GM12874 (cell line): ENCODE data around the gene GPR137B.

Experiments used
- CTCF ChIP-seq: IDR thresholded peaks from 2 replicates; pipeline ENCODE4 v1.5.1; 2011; ENCODE audit warnings: low read depth, mild to moderate bottlenecking, control low read depth, low read length, moderate library complexity; ENCODE audit not compliant: insufficient read depth

Gene GPR137B

GRCh38 chr1:236213534-236213933 lies 71.2 kb downstream of the GPR137B start:
- TF ChIP-seq CTCF = no peak

- TF ChIP-seq CTCF = no peak
These were observed 72.4 kb downstream of the GPR137B start for GRCh38 chr1:236214761-236215160.

DNA sequence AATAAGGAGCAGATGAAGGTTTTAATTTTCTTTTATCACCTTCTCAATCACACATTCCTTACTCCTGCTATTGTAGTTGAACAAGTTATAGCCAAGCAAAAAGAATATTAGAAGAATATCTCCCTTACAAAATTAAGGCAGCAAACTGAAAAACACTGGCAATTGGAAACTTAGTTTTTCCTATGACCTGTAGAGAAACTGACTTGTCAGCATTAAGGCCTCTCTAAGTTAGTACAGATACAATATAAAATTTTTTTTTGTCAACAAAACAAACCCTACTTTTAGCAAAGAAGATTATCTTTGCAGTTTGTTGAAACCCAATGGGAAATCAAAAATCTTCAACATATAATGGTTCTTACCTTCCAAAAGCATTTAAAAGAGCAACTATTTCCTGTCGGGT lies 78.1 kb downstream of the GPR137B start:
- TF ChIP-seq CTCF = no peak

- TF ChIP-seq CTCF = no peak
These were observed 80.3 kb downstream of the GPR137B start for GRCh38 chr1:236222632-236223031.

DNA sequence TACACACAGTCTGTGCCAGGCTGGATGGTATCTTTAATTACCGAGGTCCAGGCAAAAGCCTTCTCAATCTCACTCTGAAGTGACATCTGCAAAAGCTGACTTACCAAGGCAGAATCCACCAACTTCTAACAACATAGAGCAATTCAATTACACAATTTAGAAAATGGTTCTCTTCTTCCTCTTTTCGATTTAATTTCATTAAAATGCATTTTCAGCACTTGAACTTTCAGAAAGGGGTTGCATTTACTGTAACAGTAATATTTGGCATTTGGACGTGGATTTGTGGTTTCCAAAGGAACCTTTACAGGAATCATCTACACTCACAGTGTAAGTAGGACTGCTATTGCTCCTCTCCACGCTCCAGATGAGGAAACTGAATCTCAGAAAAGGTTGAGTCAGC lies 86.1 kb downstream of the GPR137B start:
- no peak for TF ChIP-seq CTCF

GRCh38 chr1:236235116-236235515 lies 92.8 kb downstream of the GPR137B start:
- TF ChIP-seq CTCF = no peak

GRCh38 chr1:236239092-236239585 lies 96.8 kb downstream of the GPR137B start:
- no peak for TF ChIP-seq CTCF

- TF ChIP-seq CTCF = no peak
These were observed 98.3 kb downstream of the GPR137B start for GRCh38 chr1:236240675-236241074.
